HUES64 (cell line): ENCODE results near the gene CLASP2. TPM values are rescaled to one million over a fixed set of nuclear protein-coding genes. Genes with fewer than 3 reads are reported as not detected.
"Not testable (repeated sequence)": the region's sequence is repeated elsewhere in the genome, so short reads cannot be mapped to it uniquely, and the experiment has no call there.

Experiments
- H3K27ac ChIP-seq: 2 replicates; pipeline ENCODE4 v1.7.0; 2013; ENCODE audit warnings: low read depth, low read length, inconsistent platforms
- H3K27me3 ChIP-seq: 2 replicates; pipeline ENCODE4 v1.6.1; 2013; ENCODE audit warnings: mild to moderate bottlenecking, low read length; ENCODE audit not compliant: insufficient read depth
- H3K36me3 ChIP-seq: 2 replicates; pipeline ENCODE4 v1.6.1; 2013; ENCODE audit warnings: mild to moderate bottlenecking, low read length; ENCODE audit not compliant: insufficient read depth
- H3K4me1 ChIP-seq: 2 replicates; pipeline ENCODE4 v1.6.1; 2013; ENCODE audit warnings: mild to moderate bottlenecking, low read length, moderate library complexity; ENCODE audit not compliant: insufficient read depth
- H3K4me3 ChIP-seq: 2 replicates; pipeline ENCODE4 v1.5.1; 2013; ENCODE audit warnings: mild to moderate bottlenecking, low read length, moderate library complexity
- H3K9ac ChIP-seq: 2 replicates; pipeline ENCODE4 v1.6.1; 2013; ENCODE audit warnings: mild to moderate bottlenecking, low read depth, low read length
- H3K9me3 ChIP-seq: 2 replicates; pipeline ENCODE4 v1.6.1; 2013; ENCODE audit warnings: low read depth, low read length; ENCODE audit not compliant: insufficient read depth
- WGBS: fragments of 150-250, 120-280 bp; methylation state at CpG from one replicate; pipeline ENCODE4 v1.1.7; 2013; ENCODE audit warnings: missing lambda C conversion rate; 5-methylcytosine and 5-hydroxymethylcytosine counted together
- polyA plus RNA-seq, 2 experiments: library from polyadenylated mRNA; stranded (reverse); fragments of 50-300 nt; gene quantifications; one replicate each; pipeline ENCODE4 v1.2.3, GENCODE V29; 2013

The CLASP2 gene
- polyA plus RNA-seq (2013, experiment 1 of 2) = 26.4 TPM
- 26.0 TPM for polyA plus RNA-seq (2013, experiment 2 of 2)

DNA sequence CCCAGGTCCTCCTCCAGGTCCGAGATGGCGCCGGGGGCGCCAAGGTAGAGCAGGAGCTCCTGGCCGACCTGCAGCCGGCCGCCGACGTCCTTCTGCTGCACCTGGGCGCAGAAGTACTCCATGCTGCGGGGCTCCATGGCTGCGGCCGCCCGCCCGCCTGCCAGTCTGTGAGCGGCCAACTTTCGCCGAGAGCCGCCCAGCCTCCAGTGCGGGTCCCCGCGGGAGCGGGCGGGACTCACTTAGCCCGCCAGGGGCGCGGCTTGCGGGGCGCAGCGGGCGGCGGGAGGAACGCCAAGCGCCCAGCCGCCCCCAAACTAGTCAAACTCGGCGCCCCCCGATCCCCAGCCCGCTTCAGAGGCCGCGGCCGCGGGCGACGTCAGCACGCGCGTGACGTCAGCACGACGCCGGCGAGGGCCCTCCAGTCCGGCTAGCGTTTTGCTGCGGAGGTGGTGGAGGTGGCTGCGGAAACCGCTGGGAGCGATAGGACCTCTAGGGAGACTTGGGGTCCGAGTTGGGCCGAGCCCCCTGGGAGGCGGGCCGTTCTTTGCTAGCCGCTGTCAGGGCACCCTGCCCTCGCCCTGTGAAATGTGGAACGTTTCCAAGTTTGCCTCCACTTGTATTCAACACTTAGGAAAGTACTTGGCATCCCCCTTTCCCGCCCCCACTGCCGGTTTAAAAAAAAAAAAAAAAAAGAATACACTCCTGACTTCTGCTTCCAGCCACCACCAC is at the start of gene CLASP2:
Gene CLASP2, minus strand, starts transcription at position 389 of the 729 bp plus-strand sequence. Its CDS starts 252 bp downstream, at position 137.
- under 1% methylated on average over 68 of the region's 68 CpGs for WGBS

DNA sequence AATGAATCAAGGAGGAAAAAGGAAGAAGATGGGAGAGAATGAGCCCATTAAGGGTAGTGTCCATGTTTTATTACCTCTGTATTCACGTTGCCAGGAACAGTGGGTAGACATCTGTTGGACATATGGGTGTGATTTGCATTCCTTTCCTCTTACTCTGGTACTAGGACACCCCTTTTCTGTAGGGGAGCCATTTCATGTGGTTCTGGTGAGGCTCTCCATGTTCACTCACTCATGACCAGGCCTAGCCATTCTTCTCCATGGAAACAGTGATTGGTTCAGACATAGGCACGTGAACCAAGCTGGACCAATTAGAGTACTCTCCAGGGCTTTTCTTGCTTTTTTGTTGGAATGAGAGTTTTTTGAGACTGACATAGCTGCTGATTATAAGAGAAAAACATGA is 40.8 kb upstream of the CLASP2 start:
- no peaks in the 10 kb centered on the region for H3K27me3 ChIP-seq
- no peak overlapping the region for H3K4me3 ChIP-seq
- H3K9me3 ChIP-seq = peaks cover 23% of the 10 kb centered on the region
- no peaks in the 10 kb centered on the region for H3K36me3 ChIP-seq
- H3K4me1 ChIP-seq = no peaks in the 10 kb centered on the region
- no peak overlapping the region for H3K9ac ChIP-seq
- H3K27ac ChIP-seq = no peak overlapping the region
- 93% methylated on average over 2 of the region's 2 CpGs for WGBS

More for the DNA sequence above, at the start of gene CLASP2:
- Histone ChIP-seq H3K9ac (peak within 1 kb of the TSS; percentile 88), H3K27ac (peak within 1 kb of the TSS; percentile 90), H3K4me3 (peak within 1 kb of the TSS; percentile 84), H3K27me3 (no peaks in the 10 kb centered on the region), H3K36me3 (no peaks in the 10 kb centered on the region), H3K4me1 (peaks cover 16% of the 10 kb centered on the region), H3K9me3 (no peaks in the 10 kb centered on the region)

DNA sequence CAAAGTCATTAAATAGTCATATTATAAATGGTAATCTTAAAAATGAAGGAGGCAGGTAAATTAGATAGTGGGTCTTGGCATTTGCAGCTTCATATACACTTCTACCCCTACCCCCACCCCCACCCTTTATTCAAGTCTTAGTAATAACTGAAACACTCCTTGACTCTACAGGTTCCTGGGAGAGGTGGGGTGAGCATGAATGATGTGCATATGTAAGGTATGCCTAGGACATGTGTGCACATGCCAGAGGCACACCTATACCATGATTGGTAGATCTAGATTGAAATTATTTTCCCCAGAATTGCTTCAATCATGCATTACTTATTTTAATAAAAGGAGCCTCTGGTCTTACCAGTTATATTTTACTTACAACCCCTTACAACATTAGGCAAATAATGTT is 40.2 kb upstream of the CLASP2 start:
- Histone ChIP-seq H3K27ac (no peak overlapping the region), H3K27me3 (no peaks in the 10 kb centered on the region), H3K4me1 (no peaks in the 10 kb centered on the region), H3K9ac (no peak overlapping the region), H3K4me3 (no peak overlapping the region), H3K9me3 (peaks cover 27% of the 10 kb centered on the region), H3K36me3 (no peaks in the 10 kb centered on the region)

- 100% methylated on average over 1 of the region's 1 CpG for WGBS
- not testable (repeated sequence) for H3K4me1 ChIP-seq, H3K9ac ChIP-seq, H3K27ac ChIP-seq, H3K36me3 ChIP-seq, H3K27me3 ChIP-seq, H3K4me3 ChIP-seq
- peaks cover 30% of the 10 kb centered on the region for H3K9me3 ChIP-seq
These were observed 36.3 kb upstream of the CLASP2 start for GRCh38 chr3:33754391-33754790.

DNA sequence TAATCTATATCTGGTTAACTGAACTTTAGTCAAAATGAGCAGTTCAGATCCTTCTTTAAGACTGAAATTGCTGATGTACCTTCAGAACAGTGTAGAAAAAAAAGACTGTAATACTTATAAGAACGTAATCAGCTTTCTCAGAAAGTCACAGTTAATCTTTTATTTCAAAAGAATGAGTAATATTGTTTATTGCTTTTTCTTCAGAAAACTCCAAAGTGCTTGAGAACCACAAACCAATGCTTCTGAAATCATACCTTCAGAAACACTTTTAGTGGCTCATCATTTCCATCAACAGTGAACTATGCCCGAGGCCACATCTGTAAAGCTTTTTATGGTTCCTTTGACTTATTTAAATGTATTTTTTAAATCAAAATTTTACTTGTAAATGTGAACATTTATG is 33.3 kb upstream of the CLASP2 start:
- peaks cover 23% of the 10 kb centered on the region for H3K9me3 ChIP-seq
- no peaks in the 10 kb centered on the region for H3K27me3 ChIP-seq
- H3K36me3 ChIP-seq = no peaks in the 10 kb centered on the region
- WGBS = no CpG with 5 or more reads among the region's 2 CpGs
- no peak overlapping the region for H3K9ac ChIP-seq
- no peak overlapping the region for H3K27ac ChIP-seq
- H3K4me3 ChIP-seq = no peak overlapping the region
- no peaks in the 10 kb centered on the region for H3K4me1 ChIP-seq

DNA sequence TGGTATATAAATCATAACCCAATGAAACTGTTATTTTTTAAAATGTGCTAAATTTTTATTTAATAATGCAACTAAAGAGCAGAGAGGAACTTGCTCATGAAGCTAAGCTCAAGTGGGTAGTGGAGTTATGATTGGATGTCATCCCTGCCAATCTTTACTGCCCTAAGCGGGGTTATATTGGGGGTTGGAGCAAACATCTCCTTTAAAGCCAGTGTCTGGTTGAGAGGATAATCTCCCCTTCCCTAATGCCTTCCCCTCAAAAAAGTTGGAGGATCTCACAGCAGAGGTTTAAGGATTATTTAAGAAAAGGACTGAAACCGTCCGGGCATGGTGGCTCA is 32.1 kb upstream of the CLASP2 start:
- H3K36me3 ChIP-seq = no peaks in the 10 kb centered on the region
- H3K4me3 ChIP-seq = no peak overlapping the region
- no peak overlapping the region for H3K9ac ChIP-seq
- H3K27ac ChIP-seq = no peak overlapping the region
- no peaks in the 10 kb centered on the region for H3K4me1 ChIP-seq
- 94% methylated on average over 3 of the region's 3 CpGs for WGBS
- no peaks in the 10 kb centered on the region for H3K27me3 ChIP-seq
- H3K9me3 ChIP-seq = peaks cover 20% of the 10 kb centered on the region

GRCh38 chr3:33749546-33750210 is 31.6 kb upstream of the CLASP2 start:
- Histone ChIP-seq H3K9me3 (peaks cover 15% of the 10 kb centered on the region), H3K9ac (no peak overlapping the region), H3K27me3 (no peaks in the 10 kb centered on the region), H3K4me3 (no peak overlapping the region), H3K36me3 (no peaks in the 10 kb centered on the region), H3K4me1 (no peaks in the 10 kb centered on the region), H3K27ac (no peak overlapping the region)
- WGBS = no CpG with 5 or more reads among the region's 2 CpGs

GRCh38 chr3:33746416-33747116 is 28.5 kb upstream of the CLASP2 start:
- H3K4me3 ChIP-seq = no peak overlapping the region
- no peak overlapping the region for H3K9ac ChIP-seq
- no peaks in the 10 kb centered on the region for H3K4me1 ChIP-seq
- H3K36me3 ChIP-seq = no peaks in the 10 kb centered on the region
- H3K9me3 ChIP-seq = no peaks in the 10 kb centered on the region
- H3K27me3 ChIP-seq = no peaks in the 10 kb centered on the region
- no peak overlapping the region for H3K27ac ChIP-seq
- 85% methylated on average over 7 of the region's 7 CpGs for WGBS

DNA sequence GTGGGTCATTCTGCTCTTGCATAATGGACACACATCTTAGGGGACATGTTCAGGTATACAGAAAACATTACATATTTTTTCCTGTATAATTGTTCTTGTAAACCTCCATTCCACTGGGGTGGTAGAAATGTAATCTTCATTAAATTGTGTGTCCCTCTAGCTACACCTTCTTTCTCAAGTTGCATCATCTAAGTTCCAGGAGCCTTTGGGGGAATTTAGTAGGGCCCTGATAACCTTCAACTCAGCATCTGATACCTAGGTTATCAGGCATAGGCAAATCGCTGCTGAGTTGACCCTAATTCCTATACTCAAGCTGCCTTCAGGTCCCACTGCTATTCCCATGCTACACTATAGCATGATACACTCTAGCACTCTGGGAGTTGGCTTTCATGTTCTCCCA is 19.1 kb upstream of the CLASP2 start:
- WGBS = 83% methylated on average over 1 of the region's 1 CpG

DNA sequence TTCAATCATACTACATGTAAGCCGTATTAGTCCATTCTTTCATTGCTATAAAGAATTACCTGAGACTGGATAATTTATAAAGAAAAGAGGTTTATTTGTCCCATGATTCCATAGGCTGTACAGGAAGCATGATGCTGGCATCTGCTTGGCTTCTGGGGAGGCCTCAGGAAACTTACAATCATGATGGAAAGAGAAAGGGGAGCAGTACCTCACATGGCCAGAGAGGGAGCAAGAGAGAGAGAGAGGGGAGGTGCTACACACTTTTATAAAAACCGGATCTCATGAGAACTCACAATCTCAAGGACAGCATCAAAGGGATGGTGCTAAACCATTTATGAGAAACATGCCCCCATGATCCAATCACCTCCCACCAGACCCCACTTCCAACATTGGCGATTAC is 14.3 kb upstream of the CLASP2 start:
- H3K9ac ChIP-seq = no peak overlapping the region
- no peaks in the 10 kb centered on the region for H3K36me3 ChIP-seq
- H3K4me1 ChIP-seq = no peaks in the 10 kb centered on the region
- no peaks in the 10 kb centered on the region for H3K27me3 ChIP-seq
- H3K4me3 ChIP-seq = no peak overlapping the region
- peaks cover 15% of the 10 kb centered on the region for H3K9me3 ChIP-seq
- H3K27ac ChIP-seq = no peak overlapping the region
- 100% methylated on average over 3 of the region's 3 CpGs for WGBS

More for the DNA sequence above, 19.1 kb upstream of the CLASP2 start:
- Histone ChIP-seq H3K9ac (no peak overlapping the region), H3K4me1 (no peaks in the 10 kb centered on the region), H3K36me3 (no peaks in the 10 kb centered on the region), H3K27ac (no peak overlapping the region), H3K4me3 (no peak overlapping the region), H3K9me3 (peaks cover 9% of the 10 kb centered on the region), H3K27me3 (no peaks in the 10 kb centered on the region)

GRCh38 chr3:33729993-33730392 is 11.9 kb upstream of the CLASP2 start:
- no peaks in the 10 kb centered on the region for H3K4me1 ChIP-seq
- H3K36me3 ChIP-seq = no peaks in the 10 kb centered on the region
- no peaks in the 10 kb centered on the region for H3K27me3 ChIP-seq
- no peak overlapping the region for H3K27ac ChIP-seq
- H3K4me3 ChIP-seq = no peak overlapping the region
- 86% methylated on average over 3 of the region's 3 CpGs for WGBS
- no peak overlapping the region for H3K9ac ChIP-seq
- peaks cover 15% of the 10 kb centered on the region for H3K9me3 ChIP-seq
